ENCODE measurements around the gene INS. TPM values are rescaled to one million over a fixed set of nuclear protein-coding genes. Genes with fewer than 3 reads are reported as not detected.

Gene INS
- total and polyA plus RNA-seq, 4 donors, result 1.2 to 3.3 TPM; not detected in 2

GRCh38 chr11:2121227-2122130 lies 39.5 kb downstream of the INS start:
- Histone ChIP-seq H3K9ac (ENCODE audit: insufficient read depth in 1 of 2, low read length in 2 of 2) (no peak overlapping the region), H3K27me3 (ENCODE audit: control insufficient read depth in 3 of 3, insufficient read depth in 3 of 3, low read length in 2 of 3) (peaks cover 0 to 2% (median 0%) of the 10 kb centered on the region in 3 donors), H3K9me3 (ENCODE audit: control insufficient read depth in 4 of 4, insufficient read depth in 3 of 4, low read length in 3 of 4) (peaks cover 0 to 2% (median 1%) of the 10 kb centered on the region in 4 donors), H3K4me1 (ENCODE audit: control insufficient read depth in 5 of 5, insufficient read depth in 5 of 5, low read length in 5 of 5) (peaks cover 0 to 7% (median 0%) of the 10 kb centered on the region in 5 donors), H3K36me3 (ENCODE audit: control insufficient read depth in 4 of 4, insufficient read depth in 4 of 4, low read length in 4 of 4) (no peaks in the 10 kb centered on the region), H3K4me3 (no peak overlapping the region), H3K27ac (ENCODE audit: low read depth in 1 of 2, low read length in 1 of 2) (no peak overlapping the region)
- DNase-seq, result no peak
- 84 to 88% methylated on average over 21 of the region's 21 CpGs for WGBS, 2 donors
- no peak for TF ChIP-seq CTCF (IDR thresholded peaks at IDR 0.05; ENCODE audit: control extremely low read depth, extremely low read depth)
- no peak for ATAC-seq (ENCODE audit: insufficient read depth, low FRiP score)

DNA sequence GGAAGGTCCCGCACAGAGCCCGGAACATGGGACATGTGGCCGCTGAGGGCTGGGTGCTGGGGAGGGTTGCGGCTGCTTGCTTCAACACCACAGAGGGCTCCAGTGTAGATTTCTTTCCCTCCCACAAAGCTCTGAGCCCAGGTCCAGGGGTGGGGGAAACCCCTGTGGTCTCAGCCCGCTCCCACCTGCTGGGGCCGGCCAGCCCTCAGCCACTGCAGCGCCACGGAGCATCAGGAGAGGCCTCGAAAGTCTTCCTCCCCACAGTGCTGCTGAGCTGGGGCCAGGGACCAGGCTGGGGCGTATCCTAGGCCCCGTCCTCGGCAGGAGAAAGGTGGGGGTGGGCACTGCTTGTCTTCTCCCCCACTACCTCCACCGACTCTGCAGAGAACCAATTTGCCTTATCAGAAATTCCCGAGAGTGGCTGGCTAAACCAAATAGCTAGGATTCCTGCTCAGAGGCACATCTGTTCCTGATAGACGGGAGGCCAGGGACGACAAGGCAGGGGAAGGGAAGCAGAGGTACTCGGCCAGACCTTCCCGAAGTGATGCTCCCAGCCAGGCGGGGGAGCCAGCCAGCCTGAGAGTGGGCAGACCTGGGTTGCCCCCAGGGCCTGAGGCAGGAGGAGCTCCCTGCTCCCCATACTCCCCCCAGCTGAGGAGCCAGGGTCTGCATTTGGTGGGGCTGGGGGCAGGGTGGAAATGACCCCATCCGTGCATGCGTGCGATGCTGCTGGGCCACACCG lies 40.5 kb downstream of the INS start:
- no peak for TF ChIP-seq CTCF (IDR thresholded peaks at IDR 0.05; ENCODE audit: control extremely low read depth, extremely low read depth)
- Histone ChIP-seq H3K4me3 (no peak overlapping the region), H3K27me3 (ENCODE audit: control insufficient read depth in 3 of 3, insufficient read depth in 3 of 3, low read length in 2 of 3) (peaks cover 0 to 2% (median 0%) of the 10 kb centered on the region in 3 donors), H3K27ac (ENCODE audit: low read depth in 1 of 2, low read length in 1 of 2) (no peak overlapping the region), H3K4me1 (ENCODE audit: control insufficient read depth in 5 of 5, insufficient read depth in 5 of 5, low read length in 5 of 5) (peaks cover 0 to 7% (median 0%) of the 10 kb centered on the region in 5 donors), H3K36me3 (ENCODE audit: control insufficient read depth in 4 of 4, insufficient read depth in 4 of 4, low read length in 4 of 4) (no peaks in the 10 kb centered on the region), H3K9me3 (ENCODE audit: control insufficient read depth in 4 of 4, insufficient read depth in 3 of 4, low read length in 3 of 4) (peaks cover 0 to 8% (median 3%) of the 10 kb centered on the region in 4 donors), H3K9ac (ENCODE audit: insufficient read depth in 1 of 2, low read length in 2 of 2) (no peak overlapping the region)
- DNase-seq (no peak), ATAC-seq (ENCODE audit: insufficient read depth, low FRiP score) (no peak)
- 79 to 89% methylated on average over 23 of the region's 23 CpGs for WGBS, 2 donors

- Histone ChIP-seq H3K9ac (ENCODE audit: insufficient read depth in 1 of 2, low read length in 2 of 2) (no peak overlapping the region), H3K27ac (ENCODE audit: low read depth in 1 of 2, low read length in 1 of 2) (no peak overlapping the region), H3K4me3 (no peak overlapping the region), H3K36me3 (ENCODE audit: control insufficient read depth in 4 of 4, insufficient read depth in 4 of 4, low read length in 4 of 4) (no peaks in the 10 kb centered on the region), H3K4me1 (ENCODE audit: control insufficient read depth in 5 of 5, insufficient read depth in 5 of 5, low read length in 5 of 5) (peaks cover 0 to 7% (median 0%) of the 10 kb centered on the region in 5 donors), H3K9me3 (ENCODE audit: control insufficient read depth in 4 of 4, insufficient read depth in 3 of 4, low read length in 3 of 4) (peaks cover 0 to 8% (median 3%) of the 10 kb centered on the region in 4 donors), H3K27me3 (ENCODE audit: control insufficient read depth in 3 of 3, insufficient read depth in 3 of 3, low read length in 2 of 3) (no peaks in the 10 kb centered on the region)
- WGBS, 2 donors, result 79 to 93% methylated on average over 4 of the region's 4 CpGs
- no peak for ATAC-seq (ENCODE audit: insufficient read depth, low FRiP score)
- DNase-seq, result no peak
- no peak for TF ChIP-seq CTCF (IDR thresholded peaks at IDR 0.05; ENCODE audit: control extremely low read depth, extremely low read depth)
These were observed 42.3 kb downstream of the INS start for GRCh38 chr11:2118677-2119076.

Measured in lung (tissue), 12 donors.